HG02885 (cell line): ENCODE measurements around the gene UBE4B.

Source experiments
- ATAC-seq: cut with Tn5 transposase; IDR thresholded peaks from one replicate; pipeline ENCODE4 v1.9.1; 2021; ENCODE audit warnings: mild to moderate bottlenecking; ENCODE audit not compliant: unreplicated experiment, poor library complexity

Gene UBE4B

DNA sequence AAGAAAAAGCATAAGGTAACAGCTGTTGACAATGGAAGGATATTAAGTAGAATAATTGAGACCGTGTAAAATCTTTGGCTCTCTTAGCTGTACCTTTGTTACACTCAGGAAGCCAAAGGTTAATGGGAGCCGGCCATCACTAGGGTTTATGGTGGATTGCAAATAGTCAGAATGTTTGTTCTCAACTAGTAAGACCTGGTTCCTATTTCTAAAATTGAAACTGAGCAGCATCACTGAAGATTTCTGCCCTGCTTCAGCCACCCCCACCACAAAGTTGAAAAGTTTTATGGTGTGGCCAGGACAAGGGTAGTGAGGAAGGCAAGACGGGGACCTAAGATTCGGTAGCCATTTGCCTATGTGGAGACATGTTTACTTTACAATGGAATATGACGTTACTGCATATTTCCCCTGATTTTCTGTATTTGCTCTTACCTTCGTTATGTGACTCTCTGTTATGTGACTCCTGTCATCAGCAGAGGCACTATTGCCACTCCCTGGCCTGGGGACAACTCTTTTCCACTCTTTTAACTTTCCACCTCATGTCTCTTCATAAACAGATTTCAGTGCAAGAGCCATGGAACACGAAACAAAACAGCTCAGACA is 136.3 kb downstream of the UBE4B start:
- ATAC-seq = no peak

- no peak for ATAC-seq
Measured at GRCh38 chr1:10170239-10170574, 137.4 kb downstream of the UBE4B start.

- no peak for ATAC-seq
Measured at GRCh38 chr1:10171105-10171767, 138.5 kb downstream of the UBE4B start.

GRCh38 chr1:10171995-10172669 is 139.4 kb downstream of the UBE4B start:
- ATAC-seq = no peak

DNA sequence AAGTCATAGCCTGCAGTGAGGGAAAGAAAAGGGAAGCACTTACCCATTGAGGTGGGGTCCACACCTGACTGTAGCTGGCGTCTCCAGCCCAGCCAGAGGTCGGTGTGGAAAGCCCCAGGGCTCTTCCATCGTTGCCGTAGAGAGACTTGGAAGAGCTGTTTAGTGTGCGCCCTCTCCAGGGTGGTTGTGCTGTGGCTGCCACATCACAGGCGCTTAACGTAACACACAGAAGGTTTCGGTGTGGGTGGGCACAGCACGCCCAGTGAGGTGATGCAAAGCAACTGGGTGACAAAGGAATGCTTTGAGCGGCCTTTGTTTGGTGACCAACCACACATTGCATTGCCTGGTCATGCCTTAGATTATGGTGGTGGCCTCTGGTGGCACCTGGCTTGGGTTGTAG is 140.8 kb downstream of the UBE4B start:
- ATAC-seq = no peak

- ATAC-seq = no peak
Measured at GRCh38 chr1:10177876-10178275, 145.1 kb downstream of the UBE4B start.

- no peak for ATAC-seq
Measured at GRCh38 chr1:10178597-10179405, 146.0 kb downstream of the UBE4B start.

DNA sequence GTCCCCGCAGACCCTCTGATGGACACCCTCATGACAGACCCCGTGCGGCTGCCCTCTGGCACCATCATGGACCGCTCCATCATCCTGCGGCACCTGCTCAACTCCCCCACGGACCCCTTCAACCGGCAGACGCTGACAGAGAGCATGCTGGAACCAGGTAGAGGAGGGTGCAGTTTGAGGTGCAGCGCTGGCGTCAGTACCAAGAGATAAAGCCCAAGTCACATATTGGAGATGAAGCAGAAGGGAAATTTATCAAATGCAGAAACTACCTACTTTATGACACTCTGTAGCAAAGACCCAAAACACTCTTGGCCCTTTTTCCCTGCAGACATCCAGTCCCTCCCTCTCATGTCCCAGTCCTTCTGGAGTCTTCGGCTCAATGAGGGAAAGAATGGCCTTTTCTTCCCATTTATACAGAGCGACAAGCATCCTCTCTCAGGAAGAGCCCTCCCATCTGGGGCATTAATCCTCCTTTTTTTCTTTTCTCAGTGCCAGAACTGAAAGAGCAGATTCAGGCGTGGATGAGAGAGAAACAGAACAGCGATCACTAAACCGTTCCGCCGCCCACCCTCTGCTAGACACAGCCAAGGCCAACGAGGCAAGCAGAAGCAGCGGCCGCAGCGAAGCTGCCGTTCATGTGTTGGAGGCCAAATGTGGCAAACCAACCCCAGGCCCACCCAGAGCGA is 146.8 kb downstream of the UBE4B start:
- ATAC-seq = no peak

DNA sequence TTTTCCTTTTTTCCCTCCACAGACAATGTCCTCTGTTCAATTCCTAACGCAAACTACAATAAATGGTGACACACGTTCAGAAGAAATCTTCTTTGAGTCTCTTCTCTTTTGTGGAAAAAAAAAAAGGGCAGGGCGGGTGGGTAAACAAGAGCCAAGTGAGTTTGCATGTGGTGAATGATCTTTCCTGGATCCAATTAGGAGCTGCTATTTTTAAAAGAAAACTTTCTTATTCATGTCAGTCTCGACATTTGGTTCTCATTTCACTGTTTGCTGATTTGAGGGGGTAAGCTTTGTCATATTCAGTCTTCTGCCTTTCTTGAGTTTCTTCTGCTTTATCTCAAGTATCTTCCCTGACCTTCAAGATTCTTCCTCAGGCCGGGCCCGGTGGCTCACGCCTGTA is 148.4 kb downstream of the UBE4B start:
- ATAC-seq = no peak

- no peak for ATAC-seq
Measured at GRCh38 chr1:10185759-10186158, 153.0 kb downstream of the UBE4B start.

DNA sequence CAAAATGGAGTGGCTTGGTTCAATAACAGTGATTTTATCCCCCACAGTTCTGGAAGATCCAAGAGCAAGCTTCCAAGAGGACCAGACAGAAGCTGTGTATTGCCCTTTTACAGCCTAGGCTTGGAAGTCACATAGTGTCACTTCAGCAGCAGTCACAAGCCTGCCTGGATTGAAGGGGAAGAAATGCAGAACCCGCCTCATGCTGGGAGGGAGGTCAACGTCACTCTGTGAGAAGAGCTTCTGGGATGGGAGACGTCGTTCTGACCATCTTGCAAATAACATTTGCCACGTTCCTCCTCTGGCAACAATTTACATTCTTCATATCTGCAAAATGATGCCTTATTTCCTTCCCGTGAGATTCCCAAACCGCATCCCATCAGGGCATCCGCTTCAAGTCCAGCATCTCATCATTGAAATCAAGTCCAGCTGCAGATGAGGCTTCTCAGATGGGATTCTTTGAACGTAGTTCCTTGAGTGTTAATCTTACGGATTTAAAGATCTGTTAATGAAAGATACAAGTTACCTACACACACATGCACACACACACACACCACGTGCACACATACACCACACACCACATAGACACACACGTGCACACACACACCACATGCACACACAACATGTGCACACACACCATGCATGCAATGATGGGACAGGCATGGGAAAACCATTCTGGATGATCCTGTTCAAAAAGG is 153.7 kb downstream of the UBE4B start:
- ATAC-seq = no peak

DNA sequence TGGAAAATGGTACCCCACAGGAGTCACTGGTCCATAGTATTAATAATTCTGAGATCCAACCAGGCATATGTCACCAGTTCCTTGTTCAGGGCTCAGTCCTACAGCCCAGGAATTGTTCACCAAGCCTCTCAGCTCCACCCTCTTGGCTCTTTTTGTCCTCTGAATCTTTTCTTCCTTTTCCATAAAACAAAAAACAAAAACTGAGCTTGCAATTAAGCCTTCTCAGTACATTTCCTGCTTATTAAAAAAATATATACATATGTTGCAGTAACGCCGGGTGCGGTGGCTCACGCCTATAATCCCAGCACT is 154.2 kb downstream of the UBE4B start:
- no peak for ATAC-seq

GRCh38 chr1:10188133-10188650 is 155.4 kb downstream of the UBE4B start:
- ATAC-seq = no peak

DNA sequence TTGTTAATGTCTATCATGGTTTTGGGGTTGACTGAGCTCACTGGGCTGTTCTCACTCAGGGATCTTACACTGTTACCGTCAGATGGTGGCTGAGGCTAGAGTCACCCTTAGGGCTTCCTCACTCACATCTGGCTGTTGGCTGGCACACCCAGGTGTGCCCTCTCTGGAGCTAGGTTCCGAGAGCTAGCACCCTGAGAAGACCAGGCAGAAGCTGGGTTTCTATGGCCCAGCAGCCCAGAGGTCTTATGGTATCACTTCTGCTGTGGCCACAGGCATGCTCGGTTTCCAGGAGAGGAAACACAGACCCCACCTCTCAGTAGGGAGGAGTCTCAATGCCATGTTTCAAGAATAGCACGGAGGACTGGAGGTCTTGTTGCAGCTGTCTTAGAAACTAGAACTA is 156.9 kb downstream of the UBE4B start:
- no peak for ATAC-seq

DNA sequence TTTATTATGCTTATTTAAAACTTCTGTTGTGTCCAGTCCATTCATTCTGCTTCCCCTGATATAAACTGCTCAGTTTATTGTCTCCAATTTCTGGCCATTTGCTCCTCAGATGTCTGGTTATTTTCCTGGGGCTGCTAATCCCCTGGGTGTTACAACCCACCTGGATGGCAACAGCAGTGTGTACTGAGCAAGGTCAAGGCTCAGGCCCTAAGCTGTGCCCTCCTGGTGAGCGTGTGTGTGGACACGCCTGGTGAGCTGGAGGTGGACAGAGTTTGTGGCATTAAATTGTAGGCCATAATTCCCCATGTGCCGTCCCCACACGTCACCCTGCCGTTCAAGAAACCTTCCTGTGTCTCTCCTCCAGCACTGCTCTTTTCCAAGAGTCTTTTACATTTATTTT is 159.5 kb downstream of the UBE4B start:
- ATAC-seq = no peak

GRCh38 chr1:10193288-10193687 is 160.5 kb downstream of the UBE4B start:
- no peak for ATAC-seq

- no peak for ATAC-seq
Measured at GRCh38 chr1:10195570-10195969, 162.8 kb downstream of the UBE4B start.

GRCh38 chr1:10196976-10197375 is 164.2 kb downstream of the UBE4B start:
- no peak for ATAC-seq

DNA sequence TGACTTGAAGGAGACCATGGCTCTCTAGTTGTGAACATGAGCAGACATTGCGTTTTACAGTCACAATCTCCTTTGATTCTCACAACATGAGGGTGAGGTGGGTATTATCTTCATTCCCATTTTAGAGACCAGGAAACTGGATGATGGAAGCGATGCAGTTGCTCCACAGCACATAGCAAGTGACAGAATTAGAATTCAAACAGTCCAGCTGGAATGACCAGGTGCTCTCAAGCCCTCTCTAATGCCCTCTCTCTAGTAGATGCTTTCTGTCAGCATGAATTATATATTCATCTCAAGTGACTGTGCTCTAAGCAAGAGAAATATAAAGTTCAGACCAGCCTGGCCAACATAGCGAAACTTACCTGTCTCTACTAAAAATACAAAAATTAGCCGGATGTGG is 167.9 kb downstream of the UBE4B start:
- ATAC-seq = no peak
